Esophagus muscularis mucosa (tissue), 4 donors: ENCODE measurements around the gene SAXO1. TPM values are rescaled to one million over a fixed set of nuclear protein-coding genes. Genes with fewer than 3 reads are reported as not detected.
A peak's percentile ranks its signal among the peaks of the same experiment; 100 is the strongest.

Experiments
- DNase-seq: peaks from one replicate; pipeline ENCODE4 v3.0.0-alpha.2; 2017; ENCODE audit errors: extremely low spot score
- H3K27ac ChIP-seq, 4 donors: fragments of 200-600 bp; sonication (generic); replicated peaks in 1 of 4; 1 replicate in 3 of 4; 2 replicates in 1 of 4; pipeline ENCODE4 v1.5.1; 2016 to 2019; ENCODE audit warnings: mild to moderate bottlenecking in 1 of 4
- H3K27me3 ChIP-seq, 4 donors: fragments of 200-600 bp; sonication (generic); one replicate each; pipeline versions ENCODE4 v1.5.1 to v1.6.0; 2016 to 2019
- H3K36me3 ChIP-seq, 4 donors: fragments of 200-600 bp; sonication (generic); one replicate each; pipeline ENCODE4 v1.5.1; 2016 to 2019
- H3K4me1 ChIP-seq, 4 donors: fragments of 200-600 bp; sonication (generic); one replicate each; pipeline ENCODE4 v1.5.1; 2016 to 2019
- H3K4me3 ChIP-seq, 4 donors: fragments of 200-600 bp; sonication (generic); 1 replicate in 2 of 4; 2 replicates in 2 of 4; pipeline ENCODE4 v1.5.1; 2016 to 2019; ENCODE audit warnings: mild to moderate bottlenecking in 4 of 4, moderate library complexity in 1 of 4
- H3K9me3 ChIP-seq, 4 donors: fragments of 200-600 bp; sonication (generic); 1 replicate in 3 of 4; 2 replicates in 1 of 4; pipeline ENCODE4 v1.5.1; 2016 to 2019
- CTCF ChIP-seq, 3 experiments: fragments of 200-600 bp in 2 of 3; fragments of 450-650 bp in 1 of 3; sonication (generic) in 2 of 3; IDR thresholded peaks; one replicate each; pipeline ENCODE4 v1.5.1; 2017 to 2019; ENCODE audit warnings: antibody characterized with exemption in 3 of 3, mild to moderate bottlenecking in 2 of 3, moderate library complexity in 1 of 3
- EP300 ChIP-seq: sonication (generic); formaldehyde crosslinking; IDR thresholded peaks from one replicate; pipeline ENCODE4 v1.6.1; 2017; ENCODE audit warnings: antibody characterized with exemption
- POLR2A ChIP-seq: fragments of 450-650 bp; IDR thresholded peaks from one replicate; pipeline ENCODE4 v1.6.1; 2017; ENCODE audit warnings: antibody characterized with exemption, moderate library complexity, mild to moderate bottlenecking, low read depth
- POLR2AphosphoS5 ChIP-seq, 2 donors: sonication (generic); formaldehyde crosslinking; IDR thresholded peaks; one replicate each; pipeline ENCODE4 v1.6.1; 2017; ENCODE audit warnings: antibody characterized with exemption in 2 of 2
- WGBS: methylation state at CpG from one replicate; pipeline ENCODE4 v1.1.5; 2018; 5-methylcytosine and 5-hydroxymethylcytosine counted together
- intact Hi-C: fragments of 100-400 bp; cut with DNase I; formaldehyde crosslinking; loops from one replicate; pipeline ENCODE4 v1.15.1; 2023
- total RNA-seq, 4 donors: library from RNA; depleted of rRNA; stranded (reverse); fragments of >200 nt; gene quantifications; one replicate each; pipeline versions ENCODE4 v1.1.0 to v1.2.1, GENCODE V29; 2016

SAXO1 gene
- total RNA-seq, 4 donors from 2014 or later = 0.11 to 0.17 TPM; not detected in 2

GRCh38 chr9:18928711-18929110 lies 104.3 kb downstream of the SAXO1 start:
- H3K9me3 ChIP-seq = no peaks in the 10 kb centered on the region
- intact Hi-C loops = no loop called here
- no peaks in the 10 kb centered on the region for H3K27me3 ChIP-seq
- no peak for DNase-seq
- no peak overlapping the region for H3K27ac ChIP-seq
- H3K4me3 ChIP-seq = no peak overlapping the region
- WGBS = 85% methylated on average over 7 of the region's 7 CpGs
- TF ChIP-seq EP300 (no peak), POLR2AphosphoS5 (IDR thresholded peaks at IDR 0.05) (no peak), POLR2A (no peak), CTCF (IDR thresholded peaks at IDR 0.05) (no peak)
- no peaks in the 10 kb centered on the region for H3K36me3 ChIP-seq
- no peaks in the 10 kb centered on the region for H3K4me1 ChIP-seq

- Histone ChIP-seq H3K9me3 (no peaks in the 10 kb centered on the region), H3K4me1 (peaks cover 5 to 15% (median 12%) of the 10 kb centered on the region in 4 donors), H3K4me3 (no peak overlapping the region), H3K36me3 (no peaks in the 10 kb centered on the region), H3K27me3 (no peaks in the 10 kb centered on the region), H3K27ac (no peak overlapping the region)
- no peak for DNase-seq
- TF ChIP-seq POLR2A (no peak), EP300 (no peak), CTCF (IDR thresholded peaks at IDR 0.05) (no peak), POLR2AphosphoS5 (IDR thresholded peaks at IDR 0.05) (no peak)
- intact Hi-C loops = no loop called here
- 96% methylated on average over 3 of the region's 3 CpGs for WGBS
Observed at GRCh38 chr9:18926513-18926912, 106.5 kb downstream of the SAXO1 start.

DNA sequence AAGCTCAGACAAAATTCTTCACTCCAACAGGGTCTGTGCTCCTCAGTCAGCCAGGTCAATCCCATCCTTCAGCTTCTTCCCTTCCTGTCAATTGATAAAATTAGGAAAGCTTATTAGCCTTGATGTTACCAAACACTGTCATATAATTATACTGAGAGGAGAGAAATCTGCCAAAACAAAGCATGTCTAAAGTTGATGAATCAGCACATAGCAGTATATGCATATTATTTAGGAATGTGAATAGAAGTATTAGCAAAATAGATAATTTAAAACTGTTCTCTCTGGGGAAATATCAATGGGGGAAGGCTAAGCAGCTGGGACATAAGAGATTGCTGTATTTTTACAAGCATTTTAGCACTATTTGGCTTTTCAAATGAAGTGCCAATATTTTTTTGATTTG lies 107.1 kb downstream of the SAXO1 start:
- no peaks in the 10 kb centered on the region for H3K9me3 ChIP-seq
- no peak for TF ChIP-seq CTCF (IDR thresholded peaks at IDR 0.05)
- TF ChIP-seq POLR2A = no peak
- no peak for TF ChIP-seq POLR2AphosphoS5 (IDR thresholded peaks at IDR 0.05)
- no peak for TF ChIP-seq EP300
- peaks cover 10 to 22% (median 18%) of the 10 kb centered on the region in 4 donors for H3K4me1 ChIP-seq
- no peaks in the 10 kb centered on the region for H3K27me3 ChIP-seq
- intact Hi-C loops = no loop called here
- no peak overlapping the region for H3K27ac ChIP-seq
- H3K36me3 ChIP-seq = no peaks in the 10 kb centered on the region
- H3K4me3 ChIP-seq = no peak overlapping the region
- no peak for DNase-seq

GRCh38 chr9:18923671-18924430 lies 109.2 kb downstream of the SAXO1 start:
- H3K36me3 ChIP-seq = no peaks in the 10 kb centered on the region
- 88% methylated on average over 6 of the region's 6 CpGs for WGBS
- intact Hi-C loops = no loop called here
- H3K27me3 ChIP-seq = no peaks in the 10 kb centered on the region
- no peak for TF ChIP-seq POLR2AphosphoS5 (IDR thresholded peaks at IDR 0.05)
- TF ChIP-seq EP300 = no peak
- TF ChIP-seq POLR2A = no peak
- TF ChIP-seq CTCF (IDR thresholded peaks at IDR 0.05) = no peak
- H3K4me3 ChIP-seq = no peak overlapping the region
- no peaks in the 10 kb centered on the region for H3K9me3 ChIP-seq
- peaks cover 14 to 35% (median 31%) of the 10 kb centered on the region in 4 donors for H3K4me1 ChIP-seq
- no peak overlapping the region for H3K27ac ChIP-seq
- DNase-seq = peak; percentile 62
